DOHH2 (cell line): ENCODE measurements around the gene CALU.
A peak's percentile ranks its signal among the peaks of the same experiment; 100 is the strongest.

ENCODE experiments used
- CTCF ChIP-seq: fragments of 200-600 bp; sonication (generic); IDR thresholded peaks from one replicate; pipeline ENCODE4 v1.5.1; 2014; ENCODE audit warnings: antibody characterized with exemption, mild to moderate bottlenecking, low read depth, low read length; ENCODE audit not compliant: poor library complexity, severe bottlenecking
- EZH2phosphoT487 ChIP-seq: fragments of 200-600 bp; sonication (generic); IDR thresholded peaks from 2 replicates; pipeline ENCODE4 v1.6.1; 2017; ENCODE audit warnings: borderline replicate concordance, mild to moderate bottlenecking, antibody characterized with exemption, low read length, moderate library complexity, mixed read lengths

GRCh38 chr7:128794020-128794419 is 54.9 kb downstream of the CALU start:
- TF ChIP-seq CTCF (peak; percentile 67), EZH2phosphoT487 (no peak)
